ENCODE data around the gene GSTO2. TPM values are rescaled to one million over a fixed set of nuclear protein-coding genes. Genes with fewer than 3 reads are reported as not detected.

The GSTO2 gene
- total and polyA plus RNA-seq, 2 of the 13 experiments (the other 11 are each of a cell fraction or from before 2014, with no cell fraction given): 2.1 to 7.9 TPM

DNA sequence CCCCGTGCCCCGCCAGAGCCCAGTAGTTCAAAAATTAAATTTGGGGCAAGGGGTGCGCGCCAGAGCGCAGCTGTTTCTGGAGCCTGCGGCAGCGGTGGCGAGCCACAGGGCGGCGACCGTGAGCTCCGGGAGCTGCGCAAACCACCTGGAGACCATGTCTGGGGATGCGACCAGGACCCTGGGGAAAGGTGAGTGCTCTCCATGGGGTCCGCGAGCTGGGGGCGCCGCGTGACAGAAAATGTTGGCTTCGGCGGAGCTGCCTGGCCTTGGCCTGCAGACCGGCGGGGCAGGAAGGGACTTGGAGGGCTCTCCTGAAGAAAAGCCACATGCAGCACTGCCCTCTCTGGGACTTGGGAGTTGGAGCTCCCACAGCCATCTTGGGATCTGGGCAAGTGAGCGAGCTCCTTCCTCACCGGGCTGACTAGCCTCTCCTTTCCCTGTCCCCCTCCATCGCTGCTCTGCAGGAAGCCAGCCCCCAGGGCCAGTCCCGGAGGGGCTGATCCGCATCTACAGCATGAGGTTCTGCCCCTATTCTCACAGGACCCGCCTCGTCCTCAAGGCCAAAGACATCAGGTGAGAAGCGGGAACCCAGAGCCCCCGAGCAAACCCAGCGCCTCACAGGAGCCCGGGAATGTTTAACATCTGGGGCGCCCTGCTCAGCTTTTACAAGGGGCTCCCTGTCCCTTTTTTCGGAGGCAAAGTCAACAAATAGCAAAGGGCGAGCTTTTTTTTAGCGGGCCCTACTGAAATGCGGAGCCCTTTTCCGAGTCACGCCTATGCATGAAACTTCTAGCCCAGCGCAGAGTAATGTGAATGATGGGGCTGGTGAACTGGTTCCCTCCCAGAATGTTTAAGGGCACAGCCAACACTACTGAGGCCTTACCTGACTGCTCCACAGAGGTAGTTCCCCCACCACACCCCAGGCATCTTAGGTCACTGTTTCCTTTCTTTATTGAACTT lies 6.1 kb downstream of the GSTO2 start (continued):
- TF ChIP-seq, protein P1, sequence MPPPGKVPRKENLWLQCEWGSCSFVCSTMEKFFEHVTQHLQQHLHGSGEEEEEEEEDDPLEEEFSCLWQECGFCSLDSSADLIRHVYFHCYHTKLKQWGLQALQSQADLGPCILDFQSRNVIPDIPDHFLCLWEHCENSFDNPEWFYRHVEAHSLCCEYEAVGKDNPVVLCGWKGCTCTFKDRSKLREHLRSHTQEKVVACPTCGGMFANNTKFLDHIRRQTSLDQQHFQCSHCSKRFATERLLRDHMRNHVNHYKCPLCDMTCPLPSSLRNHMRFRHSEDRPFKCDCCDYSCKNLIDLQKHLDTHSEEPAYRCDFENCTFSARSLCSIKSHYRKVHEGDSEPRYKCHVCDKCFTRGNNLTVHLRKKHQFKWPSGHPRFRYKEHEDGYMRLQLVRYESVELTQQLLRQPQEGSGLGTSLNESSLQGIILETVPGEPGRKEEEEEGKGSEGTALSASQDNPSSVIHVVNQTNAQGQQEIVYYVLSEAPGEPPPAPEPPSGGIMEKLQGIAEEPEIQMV (CRISPR knock-in tag; IDR thresholded peaks at IDR 0.05; ENCODE audit: low read depth): peak; percentile 99
- TF ChIP-seq TCF7 (IDR thresholded peaks at IDR 0.05; ENCODE audit: low read depth): no peak
- TF ChIP-seq MED13 (CRISPR knock-in tag; IDR thresholded peaks at IDR 0.05): no peak
- TF ChIP-seq XBP1 (CRISPR knock-in tag; IDR thresholded peaks at IDR 0.05): no peak
- no peak for TF ChIP-seq ZNF589 (CRISPR knock-in tag; conservative IDR thresholded peaks at IDR 0.05)
- no peak for TF ChIP-seq KLF13 (CRISPR knock-in tag; IDR thresholded peaks at IDR 0.05)
- peak; percentile 50; the same call in 1 of the 2 replicates for TF ChIP-seq TBX2 (CRISPR knock-in tag; IDR thresholded peaks at IDR 0.05; ENCODE audit: borderline replicate concordance)
- TF ChIP-seq GZF1 (CRISPR knock-in tag; IDR thresholded peaks at IDR 0.05): no peak
- TF ChIP-seq TBL1XR1 (IDR thresholded peaks at IDR 0.05; ENCODE audit: borderline replicate concordance, low read length, partially characterized antibody): no peak
- peak; percentile 7; the same call in 1 of the 2 replicates for TF ChIP-seq FOSL2 (CRISPR knock-in tag; IDR thresholded peaks at IDR 0.05)
- TF ChIP-seq ZNF10 (CRISPR knock-in tag; IDR thresholded peaks at IDR 0.05; ENCODE audit: borderline replicate concordance, low read depth): no peak
- TF ChIP-seq, protein P2, sequence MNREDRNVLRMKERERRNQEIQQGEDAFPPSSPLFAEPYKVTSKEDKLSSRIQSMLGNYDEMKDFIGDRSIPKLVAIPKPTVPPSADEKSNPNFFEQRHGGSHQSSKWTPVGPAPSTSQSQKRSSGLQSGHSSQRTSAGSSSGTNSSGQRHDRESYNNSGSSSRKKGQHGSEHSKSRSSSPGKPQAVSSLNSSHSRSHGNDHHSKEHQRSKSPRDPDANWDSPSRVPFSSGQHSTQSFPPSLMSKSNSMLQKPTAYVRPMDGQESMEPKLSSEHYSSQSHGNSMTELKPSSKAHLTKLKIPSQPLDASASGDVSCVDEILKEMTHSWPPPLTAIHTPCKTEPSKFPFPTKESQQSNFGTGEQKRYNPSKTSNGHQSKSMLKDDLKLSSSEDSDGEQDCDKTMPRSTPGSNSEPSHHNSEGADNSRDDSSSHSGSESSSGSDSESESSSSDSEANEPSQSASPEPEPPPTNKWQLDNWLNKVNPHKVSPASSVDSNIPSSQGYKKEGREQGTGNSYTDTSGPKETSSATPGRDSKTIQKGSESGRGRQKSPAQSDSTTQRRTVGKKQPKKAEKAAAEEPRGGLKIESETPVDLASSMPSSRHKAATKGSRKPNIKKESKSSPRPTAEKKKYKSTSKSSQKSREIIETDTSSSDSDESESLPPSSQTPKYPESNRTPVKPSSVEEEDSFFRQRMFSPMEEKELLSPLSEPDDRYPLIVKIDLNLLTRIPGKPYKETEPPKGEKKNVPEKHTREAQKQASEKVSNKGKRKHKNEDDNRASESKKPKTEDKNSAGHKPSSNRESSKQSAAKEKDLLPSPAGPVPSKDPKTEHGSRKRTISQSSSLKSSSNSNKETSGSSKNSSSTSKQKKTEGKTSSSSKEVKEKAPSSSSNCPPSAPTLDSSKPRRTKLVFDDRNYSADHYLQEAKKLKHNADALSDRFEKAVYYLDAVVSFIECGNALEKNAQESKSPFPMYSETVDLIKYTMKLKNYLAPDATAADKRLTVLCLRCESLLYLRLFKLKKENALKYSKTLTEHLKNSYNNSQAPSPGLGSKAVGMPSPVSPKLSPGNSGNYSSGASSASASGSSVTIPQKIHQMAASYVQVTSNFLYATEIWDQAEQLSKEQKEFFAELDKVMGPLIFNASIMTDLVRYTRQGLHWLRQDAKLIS (CRISPR knock-in tag; IDR thresholded peaks at IDR 0.05): no peak
- no peak for TF ChIP-seq CEBPB (IDR thresholded peaks at IDR 0.05; ENCODE audit: borderline replicate concordance, low read depth, low read length)
- peak; percentile 42; the same call in 1 of the 2 replicates for TF ChIP-seq PHF8 (CRISPR knock-in tag; IDR thresholded peaks at IDR 0.05)
- TF ChIP-seq SIX1 (CRISPR knock-in tag; IDR thresholded peaks at IDR 0.05; ENCODE audit: borderline replicate concordance): no peak
- TF ChIP-seq MTA1 (CRISPR knock-in tag; IDR thresholded peaks at IDR 0.05; ENCODE audit: borderline replicate concordance): no peak
- no peak for TF ChIP-seq KAT2B (IDR thresholded peaks at IDR 0.05; ENCODE audit: borderline replicate concordance, low read depth, low read length)
- TF ChIP-seq, protein P3, sequence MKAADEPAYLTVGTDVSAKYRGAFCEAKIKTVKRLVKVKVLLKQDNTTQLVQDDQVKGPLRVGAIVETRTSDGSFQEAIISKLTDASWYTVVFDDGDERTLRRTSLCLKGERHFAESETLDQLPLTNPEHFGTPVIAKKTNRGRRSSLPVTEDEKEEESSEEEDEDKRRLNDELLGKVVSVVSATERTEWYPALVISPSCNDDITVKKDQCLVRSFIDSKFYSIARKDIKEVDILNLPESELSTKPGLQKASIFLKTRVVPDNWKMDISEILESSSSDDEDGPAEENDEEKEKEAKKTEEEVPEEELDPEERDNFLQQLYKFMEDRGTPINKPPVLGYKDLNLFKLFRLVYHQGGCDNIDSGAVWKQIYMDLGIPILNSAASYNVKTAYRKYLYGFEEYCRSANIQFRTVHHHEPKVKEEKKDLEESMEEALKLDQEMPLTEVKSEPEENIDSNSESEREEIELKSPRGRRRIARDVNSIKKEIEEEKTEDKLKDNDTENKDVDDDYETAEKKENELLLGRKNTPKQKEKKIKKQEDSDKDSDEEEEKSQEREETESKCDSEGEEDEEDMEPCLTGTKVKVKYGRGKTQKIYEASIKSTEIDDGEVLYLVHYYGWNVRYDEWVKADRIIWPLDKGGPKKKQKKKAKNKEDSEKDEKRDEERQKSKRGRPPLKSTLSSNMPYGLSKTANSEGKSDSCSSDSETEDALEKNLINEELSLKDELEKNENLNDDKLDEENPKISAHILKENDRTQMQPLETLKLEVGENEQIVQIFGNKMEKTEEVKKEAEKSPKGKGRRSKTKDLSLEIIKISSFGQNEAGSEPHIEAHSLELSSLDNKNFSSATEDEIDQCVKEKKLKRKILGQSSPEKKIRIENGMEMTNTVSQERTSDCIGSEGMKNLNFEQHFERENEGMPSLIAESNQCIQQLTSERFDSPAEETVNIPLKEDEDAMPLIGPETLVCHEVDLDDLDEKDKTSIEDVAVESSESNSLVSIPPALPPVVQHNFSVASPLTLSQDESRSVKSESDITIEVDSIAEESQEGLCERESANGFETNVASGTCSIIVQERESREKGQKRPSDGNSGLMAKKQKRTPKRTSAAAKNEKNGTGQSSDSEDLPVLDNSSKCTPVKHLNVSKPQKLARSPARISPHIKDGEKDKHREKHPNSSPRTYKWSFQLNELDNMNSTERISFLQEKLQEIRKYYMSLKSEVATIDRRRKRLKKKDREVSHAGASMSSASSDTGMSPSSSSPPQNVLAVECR (CRISPR knock-in tag; IDR thresholded peaks at IDR 0.05; ENCODE audit: borderline replicate concordance): peak; percentile 37; the same call in 1 of the 2 replicates
- no peak for TF ChIP-seq ZZZ3 (CRISPR knock-in tag; IDR thresholded peaks at IDR 0.05; ENCODE audit: borderline replicate concordance)
- peak; percentile 39; the same call in 1 of the 2 replicates for TF ChIP-seq MYC (CRISPR knock-in tag; IDR thresholded peaks at IDR 0.05; ENCODE audit: borderline replicate concordance)

Data from HepG2 (cell line).